ENCODE measurements around the gene AP5S1. TPM values are rescaled to one million over a fixed set of nuclear protein-coding genes. Genes with fewer than 3 reads are reported as not detected.

Gene AP5S1
- total and polyA plus RNA-seq, 2 of the 13 experiments (the other 11 are each of a cell fraction or from before 2014, with no cell fraction given): 7.9 to 23.2 TPM

DNA sequence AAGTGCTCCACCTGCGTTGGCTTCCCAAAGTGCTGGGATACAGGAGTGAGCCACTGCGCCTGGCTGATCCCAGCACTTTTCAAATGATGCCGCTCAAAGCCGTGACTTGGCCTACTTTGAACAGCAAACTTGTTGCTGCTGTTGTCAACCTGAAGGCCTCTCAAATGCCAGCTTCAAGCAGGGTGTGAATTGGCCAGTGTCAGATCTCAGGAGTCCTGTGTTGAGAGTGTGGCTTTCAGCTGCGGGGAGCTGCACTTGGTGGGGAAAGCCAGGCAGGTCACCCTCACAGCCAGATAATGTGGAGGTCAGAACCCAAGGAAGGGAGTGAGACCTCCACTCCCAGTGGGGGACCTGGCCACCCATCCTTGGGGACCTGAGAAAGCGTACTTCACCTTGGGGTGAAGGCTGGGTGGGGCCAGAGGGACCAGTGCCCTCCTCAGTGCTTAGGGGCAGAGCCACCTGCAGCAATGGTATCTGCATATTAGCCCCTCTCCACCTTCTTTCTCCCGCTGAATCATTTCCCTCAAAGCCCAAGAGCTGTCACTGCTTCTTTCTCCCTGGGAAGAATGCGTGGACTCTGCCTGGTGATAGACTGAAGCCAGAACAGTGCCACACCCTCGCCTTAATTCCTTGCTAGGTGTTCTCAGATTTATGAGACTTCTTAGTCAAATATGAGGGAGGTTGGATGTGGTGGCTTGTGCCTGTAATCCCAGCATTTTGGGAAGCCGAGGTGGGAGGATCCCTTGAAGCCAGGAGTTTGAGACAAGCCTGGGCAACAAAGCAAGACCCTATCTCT, 49.7 kb downstream of the AP5S1 start (continued):
- TF ChIP-seq ZNF737 (CRISPR knock-in tag; IDR thresholded peaks at IDR 0.05; ENCODE audit: borderline replicate concordance): 0 out of 2 replicates have a peak, but pooled peaks have one; percentile 32
- TF ChIP-seq, protein P1, sequence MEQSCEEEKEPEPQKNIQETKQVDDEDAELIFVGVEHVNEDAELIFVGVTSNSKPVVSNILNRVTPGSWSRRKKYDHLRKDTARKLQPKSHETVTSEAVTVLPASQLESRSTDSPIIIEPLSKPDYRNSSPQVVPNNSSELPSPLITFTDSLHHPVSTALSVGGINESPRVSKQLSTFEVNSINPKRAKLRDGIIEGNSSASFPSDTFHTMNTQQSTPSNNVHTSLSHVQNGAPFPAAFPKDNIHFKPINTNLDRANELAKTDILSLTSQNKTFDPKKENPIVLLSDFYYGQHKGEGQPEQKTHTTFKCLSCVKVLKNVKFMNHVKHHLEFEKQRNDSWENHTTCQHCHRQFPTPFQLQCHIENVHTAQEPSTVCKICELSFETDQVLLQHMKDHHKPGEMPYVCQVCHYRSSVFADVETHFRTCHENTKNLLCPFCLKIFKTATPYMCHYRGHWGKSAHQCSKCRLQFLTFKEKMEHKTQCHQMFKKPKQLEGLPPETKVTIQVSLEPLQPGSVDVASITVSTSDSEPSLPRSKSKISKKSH (CRISPR knock-in tag; IDR thresholded peaks at IDR 0.05; ENCODE audit: borderline replicate concordance): 0 out of 2 replicates have a peak, but pooled peaks have one; percentile 26
- TF ChIP-seq SSRP1 (CRISPR knock-in tag; IDR thresholded peaks at IDR 0.05): peak; percentile 76; the same call in 1 of the 2 replicates
- peak; percentile 11; the same call in 1 of the 2 replicates for TF ChIP-seq POLR2AphosphoS5 (IDR thresholded peaks at IDR 0.05; ENCODE audit: low read depth, low read length)
- TF ChIP-seq ZNF687 (CRISPR knock-in tag; IDR thresholded peaks at IDR 0.05): 0 out of 2 replicates have a peak, but pooled peaks have one; percentile 22
- TF ChIP-seq ZNF224 (CRISPR knock-in tag; IDR thresholded peaks at IDR 0.05): 0 out of 2 replicates have a peak, but pooled peaks have one; percentile 20
- TF ChIP-seq ZNF883 (CRISPR knock-in tag; IDR thresholded peaks at IDR 0.05; ENCODE audit: not compliant biosample characterization): peak; percentile 63
- TF ChIP-seq, protein P2, sequence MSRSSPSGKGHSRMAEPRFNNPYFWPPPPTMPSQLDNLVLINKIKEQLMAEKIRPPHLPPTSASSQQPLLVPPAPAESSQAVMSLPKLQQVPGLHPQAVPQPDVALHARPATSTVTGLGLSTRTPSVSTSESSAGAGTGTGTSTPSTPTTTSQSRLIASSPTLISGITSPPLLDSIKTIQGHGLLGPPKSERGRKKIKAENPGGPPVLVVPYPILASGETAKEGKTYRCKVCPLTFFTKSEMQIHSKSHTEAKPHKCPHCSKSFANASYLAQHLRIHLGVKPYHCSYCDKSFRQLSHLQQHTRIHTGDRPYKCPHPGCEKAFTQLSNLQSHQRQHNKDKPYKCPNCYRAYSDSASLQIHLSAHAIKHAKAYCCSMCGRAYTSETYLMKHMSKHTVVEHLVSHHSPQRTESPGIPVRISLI (CRISPR knock-in tag; IDR thresholded peaks at IDR 0.05; ENCODE audit: borderline replicate concordance): 0 out of 2 replicates have a peak, but pooled peaks have one; percentile 4
- TF ChIP-seq AKAP8 (CRISPR knock-in tag; IDR thresholded peaks at IDR 0.05): peak; percentile 73; the same call in 1 of the 2 replicates

All from HepG2 (cell line).